Lower leg skin (tissue), 3 donors: ENCODE measurements around the gene DIRAS3.

ENCODE experiments used
- CTCF ChIP-seq, 3 donors: fragments of 450-650 bp; IDR thresholded peaks; one replicate each; pipeline ENCODE4 v1.5.1; 2016; ENCODE audit warnings: antibody characterized with exemption in 3 of 3, mild to moderate bottlenecking in 3 of 3, moderate library complexity in 2 of 3
- POLR2A ChIP-seq, 2 donors: fragments of 450-650 bp; IDR thresholded peaks; one replicate each; pipeline ENCODE4 v1.6.1; 2016 to 2017; ENCODE audit warnings: antibody characterized with exemption in 2 of 2, mild to moderate bottlenecking in 1 of 2, moderate library complexity in 1 of 2

DNA sequence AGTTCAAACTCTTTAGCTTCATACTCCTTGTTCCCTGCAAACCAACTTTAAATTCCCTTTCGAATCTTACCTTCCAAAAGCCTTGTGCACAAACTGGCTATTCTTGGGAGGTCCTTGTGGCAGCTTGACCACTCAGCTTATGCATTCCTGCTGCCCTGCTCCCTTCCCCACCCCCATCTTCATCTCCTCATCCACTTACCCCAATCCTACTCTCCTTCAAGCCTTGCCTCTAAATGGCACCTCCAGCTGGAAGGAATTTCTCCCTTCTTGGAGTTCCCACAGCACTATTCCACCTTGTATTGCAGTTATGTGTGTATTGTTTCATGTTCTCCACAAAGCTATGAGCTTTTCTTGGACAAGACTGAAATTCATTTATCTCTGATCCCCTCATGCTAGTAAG lies 15.3 kb upstream of the DIRAS3 start:
- no peak for TF ChIP-seq POLR2A (IDR thresholded peaks at IDR 0.05)
- no peak for TF ChIP-seq CTCF (IDR thresholded peaks at IDR 0.05)
